ENCODE measurements around the gene TBC1D8. TPM values are rescaled to one million over a fixed set of nuclear protein-coding genes. Genes with fewer than 3 reads are reported as not detected.

The TBC1D8 gene
- total RNA-seq, 2 donors from 2014 or later, result 63.8 to 111 TPM

GRCh38 chr2:101047774-101048173 lies 103.4 kb downstream of the TBC1D8 start:
- intact Hi-C loops (cut with DNase I), result no loop called here
- Histone ChIP-seq H3K4me1 (peaks cover 12% of the 10 kb centered on the region), H3K9me3 (no peaks in the 10 kb centered on the region), H3K27ac (peak overlapping the region; percentile 30 to 64 (median 49)), H3K27me3 (no peaks in the 10 kb centered on the region), H3K4me3 (no peak overlapping the region), H3K36me3 (replicated peaks in 1 of 2; ENCODE audit: insufficient read depth in 1 of 2, low read depth in 2 of 2) (peaks cover 0 to 9% of the 10 kb centered on the region in 2 donors)
- WGBS, 2 donors, result 87 to 90% methylated on average over 6 of the region's 6 CpGs
- TF ChIP-seq POLR2A (IDR thresholded peaks at IDR 0.05) (no peak), CTCF (IDR thresholded peaks at IDR 0.05) (no peak)
- DNase-seq (no peak), ATAC-seq (no peak)

- H3K4me1 ChIP-seq, result peaks cover 12% of the 10 kb centered on the region
- 52 to 70% methylated on average over 12 of the region's 12 CpGs for WGBS, 2 donors
- TF ChIP-seq CTCF (IDR thresholded peaks at IDR 0.05) (peak in 1 of 7 experiments; percentile 2), POLR2A (IDR thresholded peaks at IDR 0.05) (no peak)
- peak; percentile 58 to 91 (median 74) for DNase-seq
- no peaks in the 10 kb centered on the region for H3K9me3 ChIP-seq
- no peak overlapping the region for H3K4me3 ChIP-seq
- H3K27me3 ChIP-seq, result no peaks in the 10 kb centered on the region
- H3K36me3 ChIP-seq (replicated peaks in 1 of 2; ENCODE audit: insufficient read depth in 1 of 2, low read depth in 2 of 2), result peaks cover 0 to 9% of the 10 kb centered on the region in 2 donors
- intact Hi-C loops (cut with DNase I), result no loop called here
- peak; percentile 86 for ATAC-seq
- H3K27ac ChIP-seq, result peak overlapping the region; percentile 33 to 64 (median 49)
These were observed 104.0 kb downstream of the TBC1D8 start for GRCh38 chr2:101047075-101047766.

- no peaks in the 10 kb centered on the region for H3K9me3 ChIP-seq
- intact Hi-C loops (cut with DNase I), result no loop called here
- TF ChIP-seq POLR2A (IDR thresholded peaks at IDR 0.05) (no peak), CTCF (IDR thresholded peaks at IDR 0.05) (no peak)
- WGBS, 2 donors, result 96 to 97% methylated on average over 4 to 10 of the region's 10 CpGs
- no peaks in the 10 kb centered on the region for H3K27me3 ChIP-seq
- no peak overlapping the region for H3K27ac ChIP-seq
- peaks cover 12% of the 10 kb centered on the region for H3K4me1 ChIP-seq
- DNase-seq, result peak in 1 of 4 donors; percentile 3
- ATAC-seq, result no peak
- H3K36me3 ChIP-seq (replicated peaks in 1 of 2; ENCODE audit: insufficient read depth in 1 of 2, low read depth in 2 of 2), result peaks cover 0 to 7% of the 10 kb centered on the region in 2 donors
- no peak overlapping the region for H3K4me3 ChIP-seq
These were observed 105.9 kb downstream of the TBC1D8 start for GRCh38 chr2:101045330-101045729.

GRCh38 chr2:101041413-101041812 lies 109.8 kb downstream of the TBC1D8 start:
- intact Hi-C loops (cut with DNase I), result no loop called here
- TF ChIP-seq CTCF (IDR thresholded peaks at IDR 0.05) (no peak), POLR2A (IDR thresholded peaks at IDR 0.05) (no peak)
- Histone ChIP-seq H3K27me3 (no peaks in the 10 kb centered on the region), H3K36me3 (replicated peaks in 1 of 2; ENCODE audit: insufficient read depth in 1 of 2, low read depth in 2 of 2) (peaks cover 0 to 9% of the 10 kb centered on the region in 2 donors), H3K27ac (no peak overlapping the region), H3K4me1 (no peaks in the 10 kb centered on the region), H3K4me3 (no peak overlapping the region), H3K9me3 (no peaks in the 10 kb centered on the region)
- DNase-seq (no peak), ATAC-seq (no peak)
- WGBS, 2 donors, result 77 to 83% methylated on average over 4 of the region's 4 CpGs

GRCh38 chr2:101040761-101041160 lies 110.4 kb downstream of the TBC1D8 start:
- peaks cover 0 to 11% of the 10 kb centered on the region in 2 donors for H3K36me3 ChIP-seq (replicated peaks in 1 of 2; ENCODE audit: insufficient read depth in 1 of 2, low read depth in 2 of 2)
- intact Hi-C loops (cut with DNase I), result no loop called here
- TF ChIP-seq CTCF (IDR thresholded peaks at IDR 0.05), result no peak
- TF ChIP-seq POLR2A (IDR thresholded peaks at IDR 0.05), result no peak
- no peaks in the 10 kb centered on the region for H3K27me3 ChIP-seq
- no peaks in the 10 kb centered on the region for H3K4me1 ChIP-seq
- ATAC-seq (no peak), DNase-seq (peak in 1 of 4 donors; percentile 4)
- no peaks in the 10 kb centered on the region for H3K9me3 ChIP-seq
- 79 to 92% methylated on average over 6 of the region's 6 CpGs for WGBS, 2 donors
- no peak overlapping the region for H3K27ac ChIP-seq
- no peak overlapping the region for H3K4me3 ChIP-seq

Data from body of pancreas (tissue), 4 donors.